ENCODE measurements around the gene USP4. TPM values are rescaled to one million over a fixed set of nuclear protein-coding genes. Genes with fewer than 3 reads are reported as not detected.

The USP4 gene
- total and polyA plus RNA-seq, 2 of the 8 experiments (the other 6 are each of a cell fraction or from before 2014, with no cell fraction given), result 16.0 to 27.8 TPM

- WGBS, 2 experiments (ENCODE audit: extremely low coverage in 1 of 2, insufficient coverage in 1 of 2, insufficient read length in 1 of 2, insufficient replicate concordance in 2 of 2, low coverage in 1 of 2, low lambda C conversion rate in 2 of 2, missing lambda C conversion rate in 1 of 2), result 90% methylated on average over 11 of the region's 11 CpGs; no CpG with 5 or more reads in 1 of the 2 experiments
- H3K27me3 ChIP-seq (replicated peaks in 1 of 4; ENCODE audit: control insufficient read depth in 3 of 4, extremely low read depth in 1 of 4, insufficient read depth in 3 of 4, low read length in 3 of 4), result no peaks in the 10 kb centered on the region
- no peaks in the 10 kb centered on the region for H3K36me3 ChIP-seq (ENCODE audit: control insufficient read depth in 2 of 4, insufficient read depth in 4 of 4, low read length in 3 of 4)
- H2AFZ ChIP-seq (ENCODE audit: low read length), result no peak overlapping the region
- H4K20me1 ChIP-seq (replicated peaks in 1 of 2; ENCODE audit: control insufficient read depth in 1 of 2, insufficient read depth in 2 of 2, low read length in 2 of 2), result peaks cover 6 to 20% of the 10 kb centered on the region in 2 experiments
- no peak overlapping the region for H3K4me3 ChIP-seq (ENCODE audit: extremely low read depth in 1 of 4, insufficient read depth in 2 of 4, low read depth in 3 of 4, low read length in 4 of 4)
- H2BK20ac ChIP-seq (ENCODE audit: low read length), result no peak overlapping the region
- CTCF ChIA-PET (ENCODE audit: partially characterized antibody), result interaction anchor here (1.1 to 1.8 kb wide), 2 partner anchors 16 to 22 kb away, joined by 3 read pairs; no protein-coding TSS in a partner anchor
- DNase-seq (ENCODE audit: low read depth in 1 of 2, low spot score in 2 of 2), result no peak
- no peak overlapping the region for H3K9ac ChIP-seq (replicated peaks in 1 of 4; ENCODE audit: extremely low read depth in 1 of 4, low read depth in 3 of 4, low read length in 3 of 4)
- no peaks in the 10 kb centered on the region for H3K9me3 ChIP-seq (ENCODE audit: insufficient read depth in 2 of 2, low read depth in 1 of 2, low read length in 1 of 2)
- no peak overlapping the region for H4K8ac ChIP-seq (ENCODE audit: extremely low read depth, insufficient read depth, low read length)
- no peak overlapping the region for H2AK5ac ChIP-seq (ENCODE audit: low read depth, low read length)
- no peak overlapping the region for H2BK12ac ChIP-seq (ENCODE audit: low read depth, low read length)
- POLR2A ChIA-PET (ENCODE audit: partially characterized antibody), result interaction anchor here (0.7 to 1.0 kb wide), 2 partner anchors 15 to 27 kb away, joined by 3 read pairs; no protein-coding TSS in a partner anchor
- H3K14ac ChIP-seq (ENCODE audit: insufficient read length), result no peak overlapping the region
- no peak overlapping the region for H3K18ac ChIP-seq (ENCODE audit: extremely low read depth, low read length)
- 0 out of 2 replicates have a peak, but pooled peaks cover 2% of the 10 kb centered on the region for H3K23me2 ChIP-seq (ENCODE audit: low read depth, low read length)
- H3K79me1 ChIP-seq (ENCODE audit: low read depth, low read length), result no peaks in the 10 kb centered on the region; the same call in 1 of the 2 replicates
- H3K23ac ChIP-seq (ENCODE audit: insufficient read length), result no peak overlapping the region
- H3K79me2 ChIP-seq (ENCODE audit: control insufficient read depth in 1 of 2, insufficient read depth in 2 of 2, low read length in 2 of 2), result peaks cover 3 to 93% of the 10 kb centered on the region in 2 experiments
- no peak overlapping the region for H4K5ac ChIP-seq (ENCODE audit: insufficient read length, low read depth, low read length)
- H3K4ac ChIP-seq (replicated peaks; ENCODE audit: insufficient read length, low read depth, low read length), result no peak overlapping the region
- no peak overlapping the region for H3K4me2 ChIP-seq (ENCODE audit: insufficient read depth in 1 of 2, low read depth in 2 of 2, low read length in 2 of 2)
- no peaks in the 10 kb centered on the region for H3K4me1 ChIP-seq (replicated peaks in 1 of 4; ENCODE audit: control insufficient read depth in 3 of 4, insufficient read depth in 4 of 4, low read length in 3 of 4)
- no peak for FAIRE-seq
- no peak overlapping the region for H3K27ac ChIP-seq (ENCODE audit: low read depth, low read length)
- H2BK5ac ChIP-seq (ENCODE audit: low read depth, low read length), result no peak overlapping the region
- no peak overlapping the region for H4K91ac ChIP-seq (replicated peaks; ENCODE audit: insufficient read length, low read length)
- H3K56ac ChIP-seq (replicated peaks; ENCODE audit: insufficient read length, low read depth, low read length), result no peak overlapping the region
- no peak overlapping the region for H2BK15ac ChIP-seq (ENCODE audit: low read length)
- H2BK120ac ChIP-seq (replicated peaks; ENCODE audit: low read depth, low read length), result no peak overlapping the region
- no peak for TF ChIP-seq SP1 (IDR thresholded peaks at IDR 0.05; ENCODE audit: low read depth, low read length)
- no peak for TF ChIP-seq KDM5A (IDR thresholded peaks at IDR 0.05; ENCODE audit: low read length)
- TF ChIP-seq BACH1 (IDR thresholded peaks at IDR 0.05; ENCODE audit: low read length), result no peak
- TF ChIP-seq E2F6 (IDR thresholded peaks at IDR 0.05), result no peak
- TF ChIP-seq KDM4A (IDR thresholded peaks at IDR 0.05; ENCODE audit: low read depth, low read length, severe bottlenecking), result no peak
- TF ChIP-seq TAF1 (IDR thresholded peaks at IDR 0.05; ENCODE audit: low read depth, low read length), result no peak
- TF ChIP-seq POLR2AphosphoS5 (IDR thresholded peaks at IDR 0.05; ENCODE audit: low read depth, low read length), result no peak
- no peak for TF ChIP-seq GABPA (IDR thresholded peaks at IDR 0.05; ENCODE audit: borderline replicate concordance, insufficient read depth, low read length)
- no peak for TF ChIP-seq RAD21 (IDR thresholded peaks at IDR 0.05 in 1 of 2, conservative IDR thresholded peaks at IDR 0.05 in 1 of 2; ENCODE audit: low read depth in 2 of 2, low read length in 2 of 2)
- no peak for TF ChIP-seq CREB1 (IDR thresholded peaks at IDR 0.05)
- TF ChIP-seq MAFK (IDR thresholded peaks at IDR 0.05; ENCODE audit: low read depth, low read length), result no peak
Observed at GRCh38 chr3:49386056-49386756, 46.4 kb upstream of the USP4 start.
